PC-9 (cell line): ENCODE results near the gene TMSB4X.

Source experiments
- EZH2 ChIP-seq: fragments of 200-600 bp; sonication (generic); IDR thresholded peaks from 2 replicates; pipeline ENCODE4 v1.8.0; 2017; ENCODE audit warnings: antibody characterized with exemption, low read depth
- TF ChIP-seq, protein P1 (sequence below): fragments of 200-600 bp; sonication (generic); conservative IDR thresholded peaks from 2 replicates; pipeline ENCODE4 v1.6.1; 2017; ENCODE audit warnings: mixed run types, antibody characterized with exemption, mild to moderate bottlenecking, moderate library complexity

DNA sequence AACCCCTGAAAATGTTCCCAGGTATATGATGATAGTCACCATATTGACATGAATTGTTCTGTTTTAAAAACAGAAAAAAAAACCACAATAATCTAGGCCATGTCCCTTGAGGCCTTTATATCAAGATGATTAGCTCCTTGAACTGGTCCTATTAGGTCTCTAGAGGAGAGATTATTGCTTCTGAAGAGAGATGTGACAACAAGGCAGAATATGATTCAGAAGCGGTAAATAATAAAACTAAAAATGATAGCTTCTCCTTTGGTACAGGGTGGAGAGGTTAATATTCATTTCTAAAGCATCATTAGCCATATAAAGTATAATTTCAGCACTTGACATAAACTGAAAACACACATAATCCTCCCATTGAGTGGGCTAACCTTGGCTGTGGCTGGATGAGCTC lies 42.7 kb upstream of the TMSB4X start:
- TF ChIP-seq, protein P1, sequence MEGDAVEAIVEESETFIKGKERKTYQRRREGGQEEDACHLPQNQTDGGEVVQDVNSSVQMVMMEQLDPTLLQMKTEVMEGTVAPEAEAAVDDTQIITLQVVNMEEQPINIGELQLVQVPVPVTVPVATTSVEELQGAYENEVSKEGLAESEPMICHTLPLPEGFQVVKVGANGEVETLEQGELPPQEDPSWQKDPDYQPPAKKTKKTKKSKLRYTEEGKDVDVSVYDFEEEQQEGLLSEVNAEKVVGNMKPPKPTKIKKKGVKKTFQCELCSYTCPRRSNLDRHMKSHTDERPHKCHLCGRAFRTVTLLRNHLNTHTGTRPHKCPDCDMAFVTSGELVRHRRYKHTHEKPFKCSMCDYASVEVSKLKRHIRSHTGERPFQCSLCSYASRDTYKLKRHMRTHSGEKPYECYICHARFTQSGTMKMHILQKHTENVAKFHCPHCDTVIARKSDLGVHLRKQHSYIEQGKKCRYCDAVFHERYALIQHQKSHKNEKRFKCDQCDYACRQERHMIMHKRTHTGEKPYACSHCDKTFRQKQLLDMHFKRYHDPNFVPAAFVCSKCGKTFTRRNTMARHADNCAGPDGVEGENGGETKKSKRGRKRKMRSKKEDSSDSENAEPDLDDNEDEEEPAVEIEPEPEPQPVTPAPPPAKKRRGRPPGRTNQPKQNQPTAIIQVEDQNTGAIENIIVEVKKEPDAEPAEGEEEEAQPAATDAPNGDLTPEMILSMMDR, result no peak
- no peak for TF ChIP-seq EZH2
